GM12892 (cell line): Measurements from ENCODE around the gene CEP128.

Source experiments
- POLR2A ChIP-seq: IDR thresholded peaks from 2 replicates; pipeline ENCODE4 v1.6.1; 2011; ENCODE audit warnings: low read depth, low read length, control low read depth
- POLR2AphosphoS5 ChIP-seq: IDR thresholded peaks from 2 replicates; pipeline ENCODE4 v1.6.1; 2011; ENCODE audit warnings: low read depth, low read length, control low read depth
- TAF1 ChIP-seq: IDR thresholded peaks from 2 replicates; pipeline ENCODE4 v1.6.1; 2011; ENCODE audit warnings: low read depth, mild to moderate bottlenecking, control low read depth, low read length, borderline replicate concordance

DNA sequence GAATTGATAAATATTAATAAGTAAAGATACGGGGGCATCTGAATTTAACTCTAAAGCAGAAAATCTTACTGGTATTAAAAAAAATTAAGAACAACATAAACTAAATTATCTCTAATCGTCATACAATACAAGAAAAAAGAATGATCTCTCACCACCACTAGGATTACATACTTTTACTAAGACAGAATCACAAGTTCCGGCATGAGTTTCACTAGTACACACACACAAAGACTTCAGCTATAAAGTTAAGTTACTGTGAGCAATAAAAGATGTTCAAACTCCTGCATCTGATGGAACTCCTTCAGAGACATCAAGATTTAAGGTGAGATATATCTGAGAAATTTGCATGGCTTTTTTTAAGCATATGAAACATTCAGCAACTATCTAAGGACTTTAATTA is 21.9 kb downstream of the CEP128 start:
- TF ChIP-seq POLR2AphosphoS5 (no peak), TAF1 (no peak), POLR2A (no peak)
